Measurements from ENCODE around the gene ZNRD2.

The ZNRD2 gene

DNA sequence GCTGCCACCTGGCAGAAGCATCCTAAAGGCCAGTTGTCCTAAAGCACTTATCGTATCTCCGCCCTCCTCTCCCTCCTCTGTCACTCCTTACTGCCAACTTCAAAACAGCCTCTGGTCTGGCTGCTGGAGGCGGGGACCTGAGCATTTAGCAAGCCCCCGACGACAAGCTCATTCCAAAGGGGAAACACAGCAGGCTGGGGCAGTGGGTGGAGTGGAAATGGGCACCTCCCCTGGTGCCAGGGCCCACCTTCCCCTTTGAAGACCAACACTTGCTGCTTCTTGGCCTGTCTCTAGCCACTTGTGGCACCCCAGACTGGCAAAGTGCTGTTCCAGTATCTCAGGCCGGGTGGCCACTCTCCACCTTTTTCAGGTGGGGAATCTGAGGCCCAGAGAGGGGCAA is 40.1 kb downstream of the ZNRD2 start:
- no peak for DNase-seq (ENCODE audit: low spot score)

DNA sequence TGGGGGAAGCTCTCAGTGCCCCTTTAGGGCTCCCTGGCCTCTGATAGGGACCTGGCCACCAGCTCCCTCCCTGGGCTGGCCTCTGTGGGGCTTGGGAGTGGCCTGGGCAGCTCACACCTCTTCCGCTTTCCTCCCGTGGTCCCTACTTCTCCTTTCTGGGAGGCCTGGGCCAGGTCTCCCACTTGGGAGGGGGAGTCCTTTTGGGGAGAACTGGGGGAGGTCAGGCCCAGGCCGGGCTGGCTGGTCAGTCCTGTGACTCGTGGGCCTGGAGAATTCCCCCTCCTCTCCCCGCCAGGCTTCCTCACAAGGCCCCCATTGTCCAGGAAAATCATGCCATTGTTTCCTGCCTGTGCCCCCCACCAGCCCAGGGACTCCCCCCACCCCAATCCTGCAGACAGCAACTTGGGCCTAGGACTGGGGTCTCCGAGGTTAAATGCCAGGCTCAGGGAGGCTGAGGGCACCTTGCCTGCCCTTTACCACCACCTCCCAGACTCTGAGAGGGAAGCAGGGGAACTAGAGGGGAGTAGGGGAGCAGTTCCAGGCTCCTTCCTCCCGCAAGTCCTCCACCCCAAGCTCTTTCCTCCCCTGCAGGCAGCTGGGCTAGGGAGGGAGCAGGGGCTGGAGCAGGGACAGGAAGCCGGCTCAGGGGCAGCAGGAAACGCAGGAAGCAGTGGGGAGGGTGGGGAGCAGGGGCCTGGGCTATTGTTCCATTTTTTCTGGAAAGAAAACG is 40.9 kb downstream of the ZNRD2 start:
- DNase-seq (ENCODE audit: low spot score), result no peak

DNA sequence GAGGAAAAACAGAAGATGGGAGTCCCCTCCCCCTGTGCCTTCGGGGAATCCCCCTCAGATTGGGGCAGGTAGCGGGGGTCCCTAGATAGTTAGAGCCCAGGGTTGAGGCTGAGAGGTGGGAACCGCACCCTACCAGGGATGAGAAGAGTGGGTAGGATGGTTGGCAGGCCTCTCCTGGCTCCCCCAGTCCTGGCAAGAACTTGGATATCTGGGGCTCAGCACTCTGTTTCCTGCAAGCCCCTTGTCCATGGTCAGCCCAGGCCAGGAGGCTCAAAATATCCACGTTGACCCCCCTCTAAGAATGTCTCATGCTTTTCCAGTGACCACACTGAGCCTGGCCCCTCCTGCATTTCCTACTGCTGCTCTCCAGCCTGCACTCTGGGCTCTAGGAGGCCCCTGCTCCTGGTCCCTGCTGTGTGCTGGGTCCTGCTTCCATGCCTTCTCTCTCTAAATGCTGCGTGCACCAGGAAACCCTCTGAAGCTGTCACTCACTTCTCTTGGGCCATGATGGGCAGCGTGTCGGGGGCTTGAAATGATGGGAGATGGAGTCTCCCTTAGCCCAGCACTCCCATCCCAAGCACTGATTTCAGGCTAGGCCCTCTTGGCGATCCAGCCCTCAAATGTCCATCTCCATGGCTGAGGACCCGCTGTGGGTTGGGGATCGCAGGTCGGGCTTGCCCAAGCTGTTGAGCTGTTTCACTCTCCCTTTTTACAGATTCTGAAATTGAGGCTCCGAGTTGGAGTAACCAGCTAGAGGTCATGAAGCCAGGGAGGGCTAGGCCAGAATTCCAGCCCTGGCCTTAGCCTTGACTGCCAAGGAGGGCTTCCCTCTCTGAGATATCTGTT is 41.7 kb downstream of the ZNRD2 start:
- DNase-seq (ENCODE audit: low spot score), result no peak

DNA sequence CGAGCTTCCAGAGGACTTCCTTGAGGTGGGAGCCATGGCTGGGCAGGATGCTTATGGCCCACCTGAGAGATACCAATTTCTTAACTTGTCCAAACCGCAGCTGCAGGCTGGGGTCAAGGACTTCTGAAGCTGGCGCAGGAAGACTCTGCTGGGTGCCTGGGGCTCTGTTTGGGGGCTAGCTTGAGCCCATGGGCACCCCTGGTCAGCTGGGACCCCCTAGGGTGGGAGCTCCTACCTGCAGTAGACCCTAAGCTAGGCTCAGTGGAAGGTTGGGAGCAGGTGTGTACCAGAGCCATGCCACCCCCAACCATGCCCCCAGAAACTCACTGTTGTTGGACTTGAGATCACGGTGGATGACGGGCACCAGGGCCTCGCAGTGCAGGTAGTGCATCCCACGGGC is 42.4 kb downstream of the ZNRD2 start:
- DNase-seq (ENCODE audit: low spot score), result no peak

DNA sequence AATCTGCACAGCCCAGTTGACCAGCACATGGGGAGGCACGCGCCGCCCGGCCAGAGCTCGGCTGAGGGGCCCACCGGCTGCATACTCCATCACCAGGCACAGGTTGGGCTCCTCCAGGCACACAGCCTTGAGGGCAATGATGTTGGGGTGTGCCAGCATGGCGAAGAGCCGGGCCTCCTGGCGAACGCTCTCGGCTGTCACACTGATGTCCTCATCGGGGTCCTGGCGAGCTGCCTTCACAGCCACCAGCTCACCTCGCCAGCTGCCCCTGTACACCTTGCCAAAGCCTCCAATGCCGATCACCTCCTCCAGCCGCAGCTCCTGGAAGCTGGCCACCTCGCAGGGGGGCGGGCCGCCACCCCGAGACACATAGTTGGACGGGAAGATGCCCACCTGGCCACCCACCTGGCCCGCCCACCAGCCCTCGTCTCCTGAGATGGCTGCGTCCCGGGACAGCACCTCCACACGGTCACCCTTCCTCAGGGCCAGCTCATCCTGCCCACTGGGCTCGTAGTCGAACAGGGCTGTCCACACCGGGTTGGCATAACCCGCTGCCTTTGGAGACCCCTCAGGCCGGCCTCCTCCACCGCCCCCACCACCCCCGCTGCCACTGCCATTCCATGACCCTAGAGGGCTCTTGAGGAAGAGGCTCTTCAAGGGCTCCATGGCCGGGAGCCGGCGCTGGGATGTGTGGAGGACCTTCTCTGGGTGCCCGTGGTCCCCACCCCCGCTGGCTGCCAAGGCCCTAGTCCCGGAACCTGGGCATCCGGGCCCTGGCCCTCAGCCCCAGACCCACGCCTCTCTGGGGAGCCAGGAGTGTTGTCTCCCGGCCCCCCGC is 43.0 kb downstream of the ZNRD2 start:
- DNase-seq (ENCODE audit: low spot score), result no peak

DNA sequence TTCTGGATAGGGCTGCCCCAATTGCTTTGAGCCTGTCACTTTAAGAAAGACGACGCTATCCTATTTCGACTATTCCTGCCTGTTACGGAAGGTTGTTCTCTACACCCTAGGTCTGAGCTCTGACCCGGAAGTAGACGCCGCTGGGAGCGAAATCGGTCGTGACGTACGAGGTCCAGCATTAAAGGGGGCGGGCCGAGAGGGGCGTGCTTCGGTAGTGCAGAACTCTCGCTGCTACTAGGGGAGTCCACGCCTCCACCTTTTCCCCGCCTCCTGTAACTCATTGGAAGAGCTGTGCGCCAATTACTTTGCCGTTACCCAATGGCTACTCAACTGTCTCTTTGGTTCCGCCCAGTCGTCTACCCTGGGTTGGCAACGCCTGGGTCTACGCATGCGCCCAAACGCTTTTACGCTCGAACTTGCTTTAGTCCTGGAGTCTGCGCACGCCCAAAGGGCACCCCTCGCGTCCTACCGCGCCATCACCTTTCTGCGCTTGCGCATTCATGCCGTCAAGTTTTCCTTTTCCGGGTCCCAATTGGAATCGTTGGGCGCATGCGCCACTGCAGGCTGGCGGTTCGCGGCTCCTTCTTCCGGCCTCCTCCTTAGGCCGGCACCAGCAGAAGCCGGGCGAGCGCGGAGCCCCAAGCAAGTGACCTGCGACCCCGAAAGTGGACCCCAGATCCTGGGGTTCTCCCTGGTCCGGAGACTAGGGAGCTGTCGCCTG is 45.1 kb downstream of the ZNRD2 start, which contains the start of gene PCNX3:
TSS of gene PCNX3 (plus strand) at position 548 of the 721 bp plus-strand sequence. CDS start 536 bp downstream, outside the sequence.
- DNase-seq (ENCODE audit: low spot score), result peak; percentile 99

DNA sequence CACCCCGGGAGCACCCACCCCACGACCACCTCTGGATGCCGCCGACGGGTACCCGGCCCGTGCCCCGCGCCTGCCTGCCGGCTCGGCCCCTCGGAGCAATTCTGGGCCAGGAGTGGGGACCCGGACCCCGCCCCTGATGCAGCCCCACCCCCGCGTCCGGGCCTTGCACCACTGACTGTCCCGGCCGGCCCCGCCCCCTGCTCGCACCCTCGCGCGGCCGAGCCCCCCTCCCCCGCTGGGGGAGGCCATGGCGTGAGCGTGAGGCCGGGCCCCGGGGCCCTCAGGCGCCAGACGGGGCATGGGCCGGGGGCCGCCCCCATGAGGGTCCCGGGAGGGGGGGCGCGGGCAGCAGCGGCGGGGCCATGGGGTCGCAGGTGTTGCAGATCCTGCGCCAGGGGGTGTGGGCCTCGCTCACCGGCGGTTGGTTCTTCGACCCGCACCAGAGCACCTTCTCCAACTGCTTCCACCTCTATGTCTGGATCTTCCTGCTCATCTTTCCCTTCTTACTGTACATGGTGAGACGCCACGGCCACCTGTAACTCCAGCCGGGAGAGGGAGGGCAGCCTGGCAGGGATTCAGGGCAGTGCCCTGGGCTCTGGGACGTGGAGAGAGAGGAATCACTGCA is 45.8 kb downstream of the ZNRD2 start:
- no peak for DNase-seq (ENCODE audit: low spot score)

DNA sequence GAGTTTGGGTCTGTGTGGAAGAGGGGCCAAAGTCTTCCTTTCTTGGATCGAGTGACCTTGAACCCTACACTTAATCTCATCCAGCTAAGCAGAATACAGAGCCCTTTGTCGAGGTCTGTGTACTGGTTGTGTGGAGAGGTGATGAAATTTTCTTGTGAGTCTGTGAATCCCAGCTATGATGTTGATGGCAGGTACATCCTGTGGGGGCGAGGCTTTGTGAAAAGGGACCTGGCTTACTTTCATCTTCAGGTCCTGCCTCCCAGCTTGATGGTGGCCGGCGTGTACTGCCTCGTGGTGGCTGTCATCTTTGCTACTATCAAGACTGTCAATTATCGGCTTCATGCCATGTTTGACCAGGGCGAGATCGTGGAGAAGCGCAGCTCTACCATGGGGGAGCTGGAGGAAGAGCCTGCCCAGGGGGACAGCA is 46.3 kb downstream of the ZNRD2 start:
- DNase-seq (ENCODE audit: low spot score), result no peak

DNA sequence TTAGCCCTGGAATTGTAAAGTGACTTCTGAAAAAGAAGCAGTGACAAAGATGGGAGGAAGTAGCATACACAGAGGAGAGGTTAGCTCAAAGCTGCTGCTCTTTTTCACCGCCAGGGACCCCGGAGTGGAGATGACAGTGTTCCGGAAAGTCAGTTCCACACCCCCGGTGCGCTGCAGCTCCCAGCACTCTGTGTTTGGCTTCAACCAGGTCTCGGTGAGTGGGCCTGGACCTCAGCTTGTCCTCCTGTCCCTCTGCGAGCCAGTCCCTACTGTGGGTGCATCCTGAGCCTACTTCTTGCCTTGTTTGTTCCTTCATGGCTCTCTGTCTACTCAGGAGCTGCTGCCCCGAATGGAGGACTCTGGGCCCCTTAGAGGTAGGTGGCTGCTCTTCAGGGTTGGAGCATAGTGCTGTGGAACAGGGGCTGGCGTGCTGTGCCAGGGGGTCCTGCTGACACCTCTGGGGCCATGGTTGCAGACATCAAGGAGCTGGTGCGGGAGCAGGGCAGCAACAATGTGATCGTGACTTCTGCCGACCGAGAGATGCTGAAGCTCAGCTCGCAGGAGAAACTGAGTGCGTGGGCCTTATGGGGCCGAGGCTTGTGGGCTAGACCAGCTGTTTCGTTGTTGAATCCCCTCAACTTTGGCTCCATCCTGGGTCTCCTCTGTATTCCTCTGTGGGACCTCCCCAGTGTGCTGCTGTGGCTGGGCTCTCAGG is 47.0 kb downstream of the ZNRD2 start:
- DNase-seq (ENCODE audit: low spot score), result no peak

DNA sequence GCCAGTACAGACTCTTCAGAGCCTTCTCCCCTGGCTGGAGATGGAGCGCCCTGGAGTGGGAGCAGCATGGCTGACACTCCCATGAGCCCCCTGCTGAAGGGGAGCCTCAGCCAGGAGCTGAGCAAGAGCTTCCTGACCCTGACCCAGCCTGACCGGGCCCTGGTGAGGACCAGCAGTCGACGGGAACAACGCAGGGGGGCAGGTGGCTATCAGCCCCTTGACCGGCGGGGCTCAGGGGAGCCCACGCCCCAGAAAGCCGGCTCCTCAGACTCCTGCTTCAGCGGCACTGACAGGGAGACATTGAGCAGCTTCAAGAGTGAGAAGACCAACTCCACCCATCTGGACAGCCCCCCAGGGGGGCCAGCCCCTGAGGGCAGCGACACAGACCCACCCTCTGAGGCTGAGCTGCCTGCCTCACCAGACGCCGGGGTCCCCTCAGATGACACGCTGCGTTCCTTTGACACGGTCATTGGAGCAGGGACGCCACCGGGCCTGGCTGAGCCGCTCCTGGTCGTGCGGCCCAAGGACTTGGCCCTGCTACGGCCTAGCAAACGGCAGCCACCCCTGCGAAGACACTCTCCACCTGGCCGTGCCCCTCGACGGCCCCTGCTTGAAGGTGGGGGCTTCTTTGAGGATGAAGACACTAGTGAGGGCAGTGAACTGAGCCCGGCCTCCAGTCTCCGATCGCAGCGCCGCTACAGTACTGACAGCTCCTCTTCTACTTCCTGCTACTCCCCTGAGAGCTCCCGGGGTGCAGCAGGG is 47.9 kb downstream of the ZNRD2 start:
- no peak for DNase-seq (ENCODE audit: low spot score)

DNA sequence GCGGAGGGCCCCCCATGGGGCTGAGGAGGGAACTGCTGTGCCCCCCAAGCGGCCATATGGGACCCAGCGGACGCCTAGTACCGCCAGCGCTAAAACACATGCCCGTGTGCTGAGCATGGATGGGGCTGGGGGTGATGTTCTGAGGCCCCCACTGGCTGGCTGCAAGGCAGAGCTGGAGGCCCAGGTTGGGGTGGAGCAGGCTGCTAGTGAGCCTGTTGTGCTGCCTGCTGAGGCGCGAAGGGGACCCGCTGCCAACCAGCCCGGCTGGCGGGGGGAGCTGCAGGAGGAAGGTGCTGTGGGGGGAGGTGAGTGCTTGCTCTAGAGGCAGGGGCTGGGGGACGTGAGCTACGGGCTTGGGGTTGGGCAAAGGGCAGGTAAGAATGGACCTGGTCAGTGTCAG is 48.5 kb downstream of the ZNRD2 start:
- DNase-seq (ENCODE audit: low spot score), result no peak

DNA sequence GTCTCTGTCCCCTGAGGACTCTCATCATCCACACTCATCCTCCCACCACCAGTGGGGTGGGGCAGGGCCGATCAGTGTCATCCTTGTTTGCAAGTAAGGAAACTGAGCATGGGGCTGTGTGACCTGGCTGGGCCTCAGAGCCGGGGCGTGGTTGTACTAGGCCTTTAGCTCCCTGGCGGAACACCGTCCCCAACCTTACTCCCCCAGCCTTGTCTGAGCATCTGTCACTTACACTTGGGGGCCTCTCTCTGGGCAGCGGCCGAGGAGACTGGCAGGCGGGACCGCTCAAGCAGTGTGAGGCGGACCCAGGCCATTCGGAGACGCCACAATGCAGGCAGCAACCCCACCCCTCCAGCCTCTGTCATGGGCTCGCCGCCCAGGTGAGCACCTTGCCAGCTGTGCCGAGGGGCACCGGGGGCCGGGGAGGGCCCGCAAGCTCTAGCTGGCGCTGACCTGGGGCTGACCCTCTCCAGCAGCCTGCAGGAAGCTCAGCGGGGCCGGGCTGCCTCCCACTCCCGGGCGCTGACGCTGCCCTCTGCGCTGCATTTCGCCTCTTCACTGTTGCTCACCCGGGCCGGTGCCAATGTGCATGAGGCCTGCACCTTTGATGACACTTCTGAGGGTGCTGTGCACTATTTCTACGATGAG is 49.1 kb downstream of the ZNRD2 start:
- DNase-seq (ENCODE audit: low spot score), result no peak

DNA sequence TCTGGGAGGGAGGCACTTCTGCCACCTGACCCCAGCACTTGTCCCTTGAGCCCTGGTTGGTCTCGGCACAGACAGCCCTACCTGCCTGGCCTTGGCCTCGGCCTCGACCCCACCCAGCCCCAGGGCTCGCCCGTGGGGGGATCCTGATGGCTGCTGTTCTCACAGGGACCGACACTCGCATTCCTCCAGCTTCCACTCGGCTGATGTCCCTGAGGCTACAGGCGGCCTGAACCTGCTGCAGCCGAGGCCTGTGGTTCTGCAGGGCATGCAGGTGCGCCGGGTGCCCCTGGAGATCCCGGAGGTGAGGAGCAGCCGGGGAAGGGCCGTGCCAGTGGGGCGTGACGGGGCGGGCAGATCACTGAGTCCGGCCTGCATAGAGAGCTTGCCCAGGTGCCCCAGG is 50.4 kb downstream of the ZNRD2 start:
- no peak for DNase-seq (ENCODE audit: low spot score)

DNA sequence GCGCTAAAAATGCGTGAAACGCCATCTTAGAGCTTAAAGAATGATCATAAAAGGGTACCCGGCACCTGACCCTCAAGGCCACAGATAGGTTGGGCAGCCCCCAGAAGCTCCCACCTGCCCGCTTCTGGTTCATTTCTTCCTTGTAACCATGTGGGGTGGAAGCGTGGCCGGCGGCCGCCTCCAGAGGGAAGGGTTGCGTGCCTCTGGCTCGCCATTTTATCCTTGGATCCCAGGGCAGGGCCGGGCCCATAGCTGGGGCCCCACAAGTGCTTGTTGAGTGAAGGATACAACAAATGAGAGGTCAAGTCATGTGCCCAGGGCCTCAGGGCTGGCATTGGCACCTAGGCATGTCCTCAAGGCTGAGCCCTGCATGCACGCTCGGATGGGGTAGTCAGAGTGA is 51.2 kb downstream of the ZNRD2 start:
- no peak for DNase-seq (ENCODE audit: low spot score)
